ENCODE data around the gene TREH.
"Not testable (repeated sequence)": the region's sequence is repeated elsewhere in the genome, so short reads cannot be mapped to it uniquely, and the experiment has no call there.

The TREH gene

GRCh38 chr11:118679483-118679882, at the start of gene TREH:
TREH (minus strand) TSS chr11:118679650; CDS start chr11:118679627, 23 bp downstream.
- DNase-seq = no peak

- DNase-seq = not testable (repeated sequence)
Measured at GRCh38 chr11:118728112-118728511, 48.7 kb upstream of the TREH start.

- DNase-seq = not testable (repeated sequence)
Measured at GRCh38 chr11:118727721-118728066, 48.2 kb upstream of the TREH start.

GRCh38 chr11:118727001-118727720, 47.7 kb upstream of the TREH start:
- DNase-seq = not testable (repeated sequence)

GRCh38 chr11:118721478-118722015, 42.1 kb upstream of the TREH start:
- DNase-seq = not testable (repeated sequence)

GRCh38 chr11:118720740-118721139, 41.3 kb upstream of the TREH start:
- not testable (repeated sequence) for DNase-seq

GRCh38 chr11:118720078-118720477, 40.6 kb upstream of the TREH start:
- not testable (repeated sequence) for DNase-seq

- DNase-seq = not testable (repeated sequence)
Measured at GRCh38 chr11:118718562-118718961, 39.1 kb upstream of the TREH start.

- not testable (repeated sequence) for DNase-seq
Measured at GRCh38 chr11:118717733-118718132, 38.3 kb upstream of the TREH start.

GRCh38 chr11:118717221-118717620, 37.8 kb upstream of the TREH start:
- DNase-seq = not testable (repeated sequence)

GRCh38 chr11:118715837-118716260, 36.4 kb upstream of the TREH start:
- DNase-seq = no peak

- no peak for DNase-seq
Measured at GRCh38 chr11:118715245-118715831, 35.9 kb upstream of the TREH start.

- DNase-seq = no peak
Measured at GRCh38 chr11:118714816-118715215, 35.4 kb upstream of the TREH start.

- DNase-seq = not testable (repeated sequence)
Measured at GRCh38 chr11:118714416-118714815, 35.0 kb upstream of the TREH start.

GRCh38 chr11:118708296-118708695, 28.8 kb upstream of the TREH start:
- DNase-seq = no peak

GRCh38 chr11:118706546-118706825, 27.0 kb upstream of the TREH start:
- DNase-seq = no peak

GRCh38 chr11:118705791-118706545, 26.5 kb upstream of the TREH start:
- DNase-seq = no peak

- no peak for DNase-seq
Measured at GRCh38 chr11:118705111-118705741, 25.8 kb upstream of the TREH start.

GRCh38 chr11:118703563-118704106, 24.2 kb upstream of the TREH start:
- DNase-seq = peak; percentile 60

GRCh38 chr11:118699506-118700220, 20.2 kb upstream of the TREH start:
- no peak for DNase-seq

GRCh38 chr11:118697346-118697745, 17.9 kb upstream of the TREH start:
- DNase-seq = no peak

GRCh38 chr11:118696673-118697226, 17.3 kb upstream of the TREH start:
- no peak for DNase-seq
